DOHH2 (cell line): ENCODE measurements around the gene ABLIM2.

Experiments
- CTCF ChIP-seq: fragments of 200-600 bp; sonication (generic); IDR thresholded peaks from one replicate; pipeline ENCODE4 v1.5.1; 2014; ENCODE audit warnings: antibody characterized with exemption, mild to moderate bottlenecking, low read depth, low read length; ENCODE audit not compliant: poor library complexity, severe bottlenecking
- EZH2phosphoT487 ChIP-seq: fragments of 200-600 bp; sonication (generic); IDR thresholded peaks from 2 replicates; pipeline ENCODE4 v1.6.1; 2017; ENCODE audit warnings: borderline replicate concordance, mild to moderate bottlenecking, antibody characterized with exemption, low read length, moderate library complexity, mixed read lengths

GRCh38 chr4:8152865-8153257 is 5.8 kb downstream of the ABLIM2 start:
- TF ChIP-seq CTCF (no peak), EZH2phosphoT487 (no peak)
